ENCODE measurements around the gene MOB1A. TPM values are rescaled to one million over a fixed set of nuclear protein-coding genes. Genes with fewer than 3 reads are reported as not detected.

The MOB1A gene
- total and polyA plus RNA-seq, 2 of the 13 experiments (the other 11 are each of a cell fraction or from before 2014, with no cell fraction given) = 48.2 to 139 TPM

DNA sequence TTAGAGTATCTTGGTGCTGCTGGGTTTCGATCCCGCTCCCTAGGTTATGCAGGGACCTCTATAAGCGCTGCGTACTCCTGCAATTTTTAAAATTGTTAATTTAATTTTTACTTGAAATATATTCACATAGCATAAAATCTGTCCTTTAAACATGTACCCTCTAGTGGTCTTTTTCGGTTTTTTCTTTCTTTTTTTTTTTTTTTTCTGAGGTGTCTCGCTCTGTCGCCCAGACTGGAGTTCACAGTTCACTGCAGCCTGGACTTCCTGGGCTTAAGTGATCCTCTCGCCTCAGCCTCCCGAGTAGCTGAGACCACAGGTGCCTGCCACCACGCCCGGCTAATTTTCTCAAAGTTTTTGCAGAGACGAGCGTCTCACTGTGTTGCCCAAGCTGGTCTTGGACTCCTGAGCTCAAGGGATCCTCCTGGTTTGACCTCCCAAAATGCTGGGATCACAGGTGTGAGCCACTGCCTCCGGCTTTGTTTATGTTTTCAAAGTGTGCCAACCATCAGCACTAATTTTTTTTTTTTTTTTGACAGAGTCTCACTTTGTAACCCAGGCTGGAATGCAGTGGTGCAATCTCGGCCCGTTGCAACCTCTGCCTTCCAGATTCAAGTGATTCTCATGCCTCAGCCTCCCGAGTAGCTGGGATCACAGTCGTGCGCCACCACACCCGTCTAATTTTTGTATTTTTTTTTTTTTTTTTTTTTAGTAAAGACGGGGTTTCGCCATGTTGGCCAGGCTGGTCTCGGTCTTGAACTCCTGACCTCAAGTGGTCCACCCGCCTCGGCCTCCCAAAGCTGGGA, 585 bp upstream of the MOB1A start (continued):
- TF ChIP-seq, protein P1, sequence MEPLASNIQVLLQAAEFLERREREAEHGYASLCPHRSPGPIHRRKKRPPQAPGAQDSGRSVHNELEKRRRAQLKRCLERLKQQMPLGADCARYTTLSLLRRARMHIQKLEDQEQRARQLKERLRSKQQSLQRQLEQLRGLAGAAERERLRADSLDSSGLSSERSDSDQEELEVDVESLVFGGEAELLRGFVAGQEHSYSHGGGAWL (CRISPR knock-in tag; IDR thresholded peaks at IDR 0.05) = no peak
- peak; percentile 96 for TF ChIP-seq ZNF460 (CRISPR knock-in tag; IDR thresholded peaks at IDR 0.05; ENCODE audit: borderline replicate concordance)
- TF ChIP-seq, protein P2, sequence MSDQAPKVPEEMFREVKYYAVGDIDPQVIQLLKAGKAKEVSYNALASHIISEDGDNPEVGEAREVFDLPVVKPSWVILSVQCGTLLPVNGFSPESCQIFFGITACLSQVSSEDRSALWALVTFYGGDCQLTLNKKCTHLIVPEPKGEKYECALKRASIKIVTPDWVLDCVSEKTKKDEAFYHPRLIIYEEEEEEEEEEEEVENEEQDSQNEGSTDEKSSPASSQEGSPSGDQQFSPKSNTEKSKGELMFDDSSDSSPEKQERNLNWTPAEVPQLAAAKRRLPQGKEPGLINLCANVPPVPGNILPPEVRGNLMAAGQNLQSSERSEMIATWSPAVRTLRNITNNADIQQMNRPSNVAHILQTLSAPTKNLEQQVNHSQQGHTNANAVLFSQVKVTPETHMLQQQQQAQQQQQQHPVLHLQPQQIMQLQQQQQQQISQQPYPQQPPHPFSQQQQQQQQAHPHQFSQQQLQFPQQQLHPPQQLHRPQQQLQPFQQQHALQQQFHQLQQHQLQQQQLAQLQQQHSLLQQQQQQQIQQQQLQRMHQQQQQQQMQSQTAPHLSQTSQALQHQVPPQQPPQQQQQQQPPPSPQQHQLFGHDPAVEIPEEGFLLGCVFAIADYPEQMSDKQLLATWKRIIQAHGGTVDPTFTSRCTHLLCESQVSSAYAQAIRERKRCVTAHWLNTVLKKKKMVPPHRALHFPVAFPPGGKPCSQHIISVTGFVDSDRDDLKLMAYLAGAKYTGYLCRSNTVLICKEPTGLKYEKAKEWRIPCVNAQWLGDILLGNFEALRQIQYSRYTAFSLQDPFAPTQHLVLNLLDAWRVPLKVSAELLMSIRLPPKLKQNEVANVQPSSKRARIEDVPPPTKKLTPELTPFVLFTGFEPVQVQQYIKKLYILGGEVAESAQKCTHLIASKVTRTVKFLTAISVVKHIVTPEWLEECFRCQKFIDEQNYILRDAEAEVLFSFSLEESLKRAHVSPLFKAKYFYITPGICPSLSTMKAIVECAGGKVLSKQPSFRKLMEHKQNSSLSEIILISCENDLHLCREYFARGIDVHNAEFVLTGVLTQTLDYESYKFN (CRISPR knock-in tag; conservative IDR thresholded peaks at IDR 0.05) = no peak
- no peak for TF ChIP-seq ZC3H4 (CRISPR knock-in tag; IDR thresholded peaks at IDR 0.05; ENCODE audit: borderline replicate concordance)
- TF ChIP-seq TRIM24 (CRISPR knock-in tag; IDR thresholded peaks at IDR 0.05) = no peak
- TF ChIP-seq TARDBP (CRISPR knock-in tag; IDR thresholded peaks at IDR 0.05) = no peak; the same call in 1 of the 2 replicates
- TF ChIP-seq, protein P3, sequence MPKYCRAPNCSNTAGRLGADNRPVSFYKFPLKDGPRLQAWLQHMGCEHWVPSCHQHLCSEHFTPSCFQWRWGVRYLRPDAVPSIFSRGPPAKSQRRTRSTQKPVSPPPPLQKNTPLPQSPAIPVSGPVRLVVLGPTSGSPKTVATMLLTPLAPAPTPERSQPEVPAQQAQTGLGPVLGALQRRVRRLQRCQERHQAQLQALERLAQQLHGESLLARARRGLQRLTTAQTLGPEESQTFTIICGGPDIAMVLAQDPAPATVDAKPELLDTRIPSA (CRISPR knock-in tag; IDR thresholded peaks at IDR 0.05; ENCODE audit: borderline replicate concordance) = no peak
- TF ChIP-seq, protein P4, sequence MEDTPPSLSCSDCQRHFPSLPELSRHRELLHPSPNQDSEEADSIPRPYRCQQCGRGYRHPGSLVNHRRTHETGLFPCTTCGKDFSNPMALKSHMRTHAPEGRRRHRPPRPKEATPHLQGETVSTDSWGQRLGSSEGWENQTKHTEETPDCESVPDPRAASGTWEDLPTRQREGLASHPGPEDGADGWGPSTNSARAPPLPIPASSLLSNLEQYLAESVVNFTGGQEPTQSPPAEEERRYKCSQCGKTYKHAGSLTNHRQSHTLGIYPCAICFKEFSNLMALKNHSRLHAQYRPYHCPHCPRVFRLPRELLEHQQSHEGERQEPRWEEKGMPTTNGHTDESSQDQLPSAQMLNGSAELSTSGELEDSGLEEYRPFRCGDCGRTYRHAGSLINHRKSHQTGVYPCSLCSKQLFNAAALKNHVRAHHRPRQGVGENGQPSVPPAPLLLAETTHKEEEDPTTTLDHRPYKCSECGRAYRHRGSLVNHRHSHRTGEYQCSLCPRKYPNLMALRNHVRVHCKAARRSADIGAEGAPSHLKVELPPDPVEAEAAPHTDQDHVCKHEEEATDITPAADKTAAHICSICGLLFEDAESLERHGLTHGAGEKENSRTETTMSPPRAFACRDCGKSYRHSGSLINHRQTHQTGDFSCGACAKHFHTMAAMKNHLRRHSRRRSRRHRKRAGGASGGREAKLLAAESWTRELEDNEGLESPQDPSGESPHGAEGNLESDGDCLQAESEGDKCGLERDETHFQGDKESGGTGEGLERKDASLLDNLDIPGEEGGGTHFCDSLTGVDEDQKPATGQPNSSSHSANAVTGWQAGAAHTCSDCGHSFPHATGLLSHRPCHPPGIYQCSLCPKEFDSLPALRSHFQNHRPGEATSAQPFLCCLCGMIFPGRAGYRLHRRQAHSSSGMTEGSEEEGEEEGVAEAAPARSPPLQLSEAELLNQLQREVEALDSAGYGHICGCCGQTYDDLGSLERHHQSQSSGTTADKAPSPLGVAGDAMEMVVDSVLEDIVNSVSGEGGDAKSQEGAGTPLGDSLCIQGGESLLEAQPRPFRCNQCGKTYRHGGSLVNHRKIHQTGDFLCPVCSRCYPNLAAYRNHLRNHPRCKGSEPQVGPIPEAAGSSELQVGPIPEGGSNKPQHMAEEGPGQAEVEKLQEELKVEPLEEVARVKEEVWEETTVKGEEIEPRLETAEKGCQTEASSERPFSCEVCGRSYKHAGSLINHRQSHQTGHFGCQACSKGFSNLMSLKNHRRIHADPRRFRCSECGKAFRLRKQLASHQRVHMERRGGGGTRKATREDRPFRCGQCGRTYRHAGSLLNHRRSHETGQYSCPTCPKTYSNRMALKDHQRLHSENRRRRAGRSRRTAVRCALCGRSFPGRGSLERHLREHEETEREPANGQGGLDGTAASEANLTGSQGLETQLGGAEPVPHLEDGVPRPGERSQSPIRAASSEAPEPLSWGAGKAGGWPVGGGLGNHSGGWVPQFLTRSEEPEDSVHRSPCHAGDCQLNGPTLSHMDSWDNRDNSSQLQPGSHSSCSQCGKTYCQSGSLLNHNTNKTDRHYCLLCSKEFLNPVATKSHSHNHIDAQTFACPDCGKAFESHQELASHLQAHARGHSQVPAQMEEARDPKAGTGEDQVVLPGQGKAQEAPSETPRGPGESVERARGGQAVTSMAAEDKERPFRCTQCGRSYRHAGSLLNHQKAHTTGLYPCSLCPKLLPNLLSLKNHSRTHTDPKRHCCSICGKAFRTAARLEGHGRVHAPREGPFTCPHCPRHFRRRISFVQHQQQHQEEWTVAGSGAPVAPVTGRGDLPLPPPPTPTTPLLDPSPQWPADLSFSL (CRISPR knock-in tag; IDR thresholded peaks at IDR 0.05) = no peak
- TF ChIP-seq ZC3H13 (CRISPR knock-in tag; IDR thresholded peaks at IDR 0.05) = no peak
- no peak for TF ChIP-seq FOSL2 (CRISPR knock-in tag; IDR thresholded peaks at IDR 0.05)
- TF ChIP-seq GATAD1 (CRISPR knock-in tag; IDR thresholded peaks at IDR 0.05) = no peak
- no peak for TF ChIP-seq RFX3 (CRISPR knock-in tag; IDR thresholded peaks at IDR 0.05)
- TF ChIP-seq ZNF343 (CRISPR knock-in tag; IDR thresholded peaks at IDR 0.05) = no peak
- TF ChIP-seq ZKSCAN8 (CRISPR knock-in tag; IDR thresholded peaks at IDR 0.05; ENCODE audit: borderline replicate concordance) = 0 out of 2 replicates have a peak, but pooled peaks have one; percentile 7
- TF ChIP-seq, protein P5, sequence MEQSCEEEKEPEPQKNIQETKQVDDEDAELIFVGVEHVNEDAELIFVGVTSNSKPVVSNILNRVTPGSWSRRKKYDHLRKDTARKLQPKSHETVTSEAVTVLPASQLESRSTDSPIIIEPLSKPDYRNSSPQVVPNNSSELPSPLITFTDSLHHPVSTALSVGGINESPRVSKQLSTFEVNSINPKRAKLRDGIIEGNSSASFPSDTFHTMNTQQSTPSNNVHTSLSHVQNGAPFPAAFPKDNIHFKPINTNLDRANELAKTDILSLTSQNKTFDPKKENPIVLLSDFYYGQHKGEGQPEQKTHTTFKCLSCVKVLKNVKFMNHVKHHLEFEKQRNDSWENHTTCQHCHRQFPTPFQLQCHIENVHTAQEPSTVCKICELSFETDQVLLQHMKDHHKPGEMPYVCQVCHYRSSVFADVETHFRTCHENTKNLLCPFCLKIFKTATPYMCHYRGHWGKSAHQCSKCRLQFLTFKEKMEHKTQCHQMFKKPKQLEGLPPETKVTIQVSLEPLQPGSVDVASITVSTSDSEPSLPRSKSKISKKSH (CRISPR knock-in tag; IDR thresholded peaks at IDR 0.05; ENCODE audit: borderline replicate concordance) = no peak
- TF ChIP-seq GZF1 (CRISPR knock-in tag; IDR thresholded peaks at IDR 0.05) = no peak
